GM18499 (cell line): Measurements from ENCODE around the gene CBX7.

Experiments
- ATAC-seq: cut with Tn5 transposase; IDR thresholded peaks from one replicate; pipeline ENCODE4 v1.9.1; 2021; ENCODE audit warnings: moderate number of reproducible peaks; ENCODE audit not compliant: insufficient read depth, unreplicated experiment

The CBX7 gene

GRCh38 chr22:39095971-39096370, 56.5 kb downstream of the CBX7 start:
- ATAC-seq, result no peak

- no peak for ATAC-seq
These were observed 57.6 kb downstream of the CBX7 start for GRCh38 chr22:39094717-39095389.

- ATAC-seq, result no peak
These were observed 60.2 kb downstream of the CBX7 start for GRCh38 chr22:39092111-39092862.

GRCh38 chr22:39091126-39092081, 61.1 kb downstream of the CBX7 start:
- no peak for ATAC-seq

GRCh38 chr22:39090426-39091064, 61.9 kb downstream of the CBX7 start:
- ATAC-seq, result no peak

GRCh38 chr22:39089928-39090327, 62.6 kb downstream of the CBX7 start:
- no peak for ATAC-seq

GRCh38 chr22:39088685-39089032, 63.8 kb downstream of the CBX7 start:
- ATAC-seq, result no peak

GRCh38 chr22:39087881-39088684, 64.4 kb downstream of the CBX7 start:
- no peak for ATAC-seq

- no peak for ATAC-seq
These were observed 65.4 kb downstream of the CBX7 start for GRCh38 chr22:39087098-39087497.

GRCh38 chr22:39084666-39085065, 67.8 kb downstream of the CBX7 start:
- ATAC-seq, result no peak

GRCh38 chr22:39083212-39084165, 69.0 kb downstream of the CBX7 start:
- no peak for ATAC-seq

GRCh38 chr22:39081598-39081997, 70.9 kb downstream of the CBX7 start:
- ATAC-seq, result no peak

GRCh38 chr22:39081016-39081415, 71.5 kb downstream of the CBX7 start:
- ATAC-seq, result no peak
